ENCODE results near the gene CAMKK2. TPM values are rescaled to one million over a fixed set of nuclear protein-coding genes. Genes with fewer than 3 reads are reported as not detected.

CAMKK2 gene
- total and polyA plus RNA-seq, 2 of the 13 experiments (the other 11 are each of a cell fraction or from before 2014, with no cell fraction given): 18.8 to 20.0 TPM

- in situ Hi-C loops (cut with HindIII; ENCODE audit: extremely low pct_ligation_motif_present, low pct_unique_long_range_greater_than_20kb): no loop called here
- BruUV-seq (replicated peaks): no TSS peak
- Histone ChIP-seq H3K79me2 (ENCODE audit: insufficient read depth, low read length) (peaks cover 4% of the 10 kb centered on the region), H2AFZ (ENCODE audit: low read length) (no peak overlapping the region), H3K36me3 (replicated peaks in 1 of 2; ENCODE audit: control insufficient read depth in 1 of 2, insufficient read depth in 2 of 2, low read length in 2 of 2) (peaks cover 2 to 6% of the 10 kb centered on the region in 2 experiments; a peak in 2 of 5 replicates), H3K9ac (ENCODE audit: insufficient read depth, low read depth, low read length) (no peak overlapping the region), H3K4me2 (ENCODE audit: low read depth, low read length) (no peak overlapping the region), H3K4me3 (replicated peaks in 1 of 3; ENCODE audit: insufficient read depth in 1 of 3, low read depth in 2 of 3, low read length in 3 of 3) (no peak overlapping the region), H3K9me3 (ENCODE audit: low read length) (no peaks in the 10 kb centered on the region), H3K27me3 (ENCODE audit: control insufficient read depth in 1 of 2, insufficient read depth in 2 of 2, low read length in 2 of 2) (no peaks in the 10 kb centered on the region), H3K27ac (ENCODE audit: extremely low read length, insufficient read depth, low read length) (no peak overlapping the region), H3K4me1 (ENCODE audit: insufficient read depth, low read length) (no peaks in the 10 kb centered on the region), H4K20me1 (ENCODE audit: insufficient read depth, low read length) (no peaks in the 10 kb centered on the region)
- DNase-seq (ENCODE audit: low spot score) (no peak), ATAC-seq (peak; percentile 24; the same call in 1 of the 3 replicates), FAIRE-seq (no peak)
- ChIA-PET CTCF (ENCODE audit: low intra/inter-chr PET ratio, low total read pairs) (no interaction called here), POLR2A (no interaction called here)
- WGBS (ENCODE audit: low lambda C conversion rate): 92% methylated on average over 5 of the region's 10 CpGs
- TF ChIP-seq ZMYM3 (CRISPR knock-in tag; IDR thresholded peaks at IDR 0.05) (no peak), NFKB2 (CRISPR knock-in tag; IDR thresholded peaks at IDR 0.05; ENCODE audit: borderline replicate concordance) (no peak), REL (CRISPR knock-in tag; conservative IDR thresholded peaks at IDR 0.05) (no peak), SOX5 (CRISPR knock-in tag; IDR thresholded peaks at IDR 0.05; ENCODE audit: borderline replicate concordance) (no peak), CREBL2 (CRISPR knock-in tag; IDR thresholded peaks at IDR 0.05; ENCODE audit: borderline replicate concordance) (no peak), ZNF354B (CRISPR knock-in tag; IDR thresholded peaks at IDR 0.05) (no peak), NR3C1 (CRISPR knock-in tag; IDR thresholded peaks at IDR 0.05) (no peak), ZSCAN12 (CRISPR knock-in tag; IDR thresholded peaks at IDR 0.05) (no peak), HOXA5 (CRISPR knock-in tag; IDR thresholded peaks at IDR 0.05) (no peak), FOXK2 (IDR thresholded peaks at IDR 0.05) (no peak), RFX3 (CRISPR knock-in tag; IDR thresholded peaks at IDR 0.05) (no peak), PCBP1 (IDR thresholded peaks at IDR 0.05; ENCODE audit: borderline replicate concordance, low read depth, low read length) (no peak), PHF8 (CRISPR knock-in tag; IDR thresholded peaks at IDR 0.05) (no peak), SMAD9 (CRISPR knock-in tag; IDR thresholded peaks at IDR 0.05) (no peak)
- intact Hi-C loops (cut with micrococcal nuclease; ENCODE audit: unreplicated experiment): no loop called here
Observed at GRCh38 chr12:121279507-121279915, 17.0 kb downstream of the CAMKK2 start.
